GM12875 (cell line): Measurements from ENCODE around the gene HDAC10.
A peak's percentile ranks its signal among the peaks of the same experiment; 100 is the strongest.
"Not testable (repeated sequence)": the region's sequence is repeated elsewhere in the genome, so short reads cannot be mapped to it uniquely, and the experiment has no call there.

ENCODE experiments used
- H3K4me3 ChIP-seq: one replicate; pipeline ENCODE4 v1.5.1; 2011; ENCODE audit warnings: low read depth, low read length, control low read depth
- TF ChIP-seq, protein P1 (sequence below): IDR thresholded peaks from 2 replicates; pipeline ENCODE4 v1.5.1; 2011; ENCODE audit warnings: low read depth, mild to moderate bottlenecking, control low read depth, inconsistent platforms, low read length, moderate library complexity, borderline replicate concordance; ENCODE audit not compliant: insufficient read depth

The HDAC10 gene

DNA sequence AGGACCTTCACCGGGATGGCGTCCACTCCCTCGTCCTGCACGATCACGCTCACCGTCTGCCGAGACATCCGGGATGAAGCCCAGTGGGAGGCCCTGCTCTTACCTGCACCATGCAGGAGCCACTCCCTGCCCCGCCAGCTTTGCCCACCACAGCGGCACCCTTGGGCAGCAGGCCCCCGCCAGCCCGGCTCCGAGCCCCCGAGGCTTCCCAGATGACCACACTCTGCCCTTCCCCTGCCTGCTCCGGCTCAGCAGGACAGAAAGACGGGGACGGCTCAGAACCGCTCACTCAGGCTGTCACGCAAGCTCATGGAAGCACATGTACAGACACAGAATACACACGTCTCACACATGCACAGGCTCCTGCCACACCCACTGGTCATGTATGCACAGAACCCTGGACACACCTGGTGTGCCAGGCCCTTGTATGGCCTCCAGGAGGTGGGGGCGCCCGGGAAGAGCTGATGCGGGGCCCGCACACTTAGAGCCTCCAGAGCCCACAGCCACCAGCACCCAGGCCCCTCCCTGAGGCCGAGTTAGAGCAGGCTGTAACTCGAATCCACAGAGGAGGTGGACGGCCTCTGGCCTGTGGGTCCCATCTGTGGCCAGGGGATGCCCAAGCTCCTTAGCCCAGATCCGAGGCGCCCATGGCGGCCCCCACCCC lies 28.0 kb upstream of the HDAC10 start:
- H3K4me3 ChIP-seq = no peak overlapping the region
- TF ChIP-seq, protein P1, sequence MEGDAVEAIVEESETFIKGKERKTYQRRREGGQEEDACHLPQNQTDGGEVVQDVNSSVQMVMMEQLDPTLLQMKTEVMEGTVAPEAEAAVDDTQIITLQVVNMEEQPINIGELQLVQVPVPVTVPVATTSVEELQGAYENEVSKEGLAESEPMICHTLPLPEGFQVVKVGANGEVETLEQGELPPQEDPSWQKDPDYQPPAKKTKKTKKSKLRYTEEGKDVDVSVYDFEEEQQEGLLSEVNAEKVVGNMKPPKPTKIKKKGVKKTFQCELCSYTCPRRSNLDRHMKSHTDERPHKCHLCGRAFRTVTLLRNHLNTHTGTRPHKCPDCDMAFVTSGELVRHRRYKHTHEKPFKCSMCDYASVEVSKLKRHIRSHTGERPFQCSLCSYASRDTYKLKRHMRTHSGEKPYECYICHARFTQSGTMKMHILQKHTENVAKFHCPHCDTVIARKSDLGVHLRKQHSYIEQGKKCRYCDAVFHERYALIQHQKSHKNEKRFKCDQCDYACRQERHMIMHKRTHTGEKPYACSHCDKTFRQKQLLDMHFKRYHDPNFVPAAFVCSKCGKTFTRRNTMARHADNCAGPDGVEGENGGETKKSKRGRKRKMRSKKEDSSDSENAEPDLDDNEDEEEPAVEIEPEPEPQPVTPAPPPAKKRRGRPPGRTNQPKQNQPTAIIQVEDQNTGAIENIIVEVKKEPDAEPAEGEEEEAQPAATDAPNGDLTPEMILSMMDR = no peak

DNA sequence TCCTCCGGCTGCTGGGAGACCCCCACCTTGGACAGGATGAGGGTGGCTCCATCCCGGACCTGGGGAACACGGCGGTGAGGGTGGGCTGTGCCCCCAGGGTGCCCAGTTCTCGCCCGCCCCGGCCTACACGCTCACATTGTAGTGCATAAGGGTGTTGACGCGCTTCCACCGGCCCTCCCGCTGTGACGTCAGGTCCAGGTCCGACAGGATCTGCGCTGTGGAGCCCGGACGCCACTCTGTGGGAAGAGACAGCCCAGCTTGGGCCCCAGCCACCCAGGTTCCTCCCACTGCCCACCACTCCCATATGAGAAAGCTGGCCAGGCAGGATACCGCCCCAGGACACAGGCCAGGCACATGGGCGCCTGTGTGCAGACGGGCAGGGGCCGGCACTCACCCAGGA lies 27.4 kb upstream of the HDAC10 start:
- TF ChIP-seq, protein P1 = no peak
- no peak overlapping the region for H3K4me3 ChIP-seq

DNA sequence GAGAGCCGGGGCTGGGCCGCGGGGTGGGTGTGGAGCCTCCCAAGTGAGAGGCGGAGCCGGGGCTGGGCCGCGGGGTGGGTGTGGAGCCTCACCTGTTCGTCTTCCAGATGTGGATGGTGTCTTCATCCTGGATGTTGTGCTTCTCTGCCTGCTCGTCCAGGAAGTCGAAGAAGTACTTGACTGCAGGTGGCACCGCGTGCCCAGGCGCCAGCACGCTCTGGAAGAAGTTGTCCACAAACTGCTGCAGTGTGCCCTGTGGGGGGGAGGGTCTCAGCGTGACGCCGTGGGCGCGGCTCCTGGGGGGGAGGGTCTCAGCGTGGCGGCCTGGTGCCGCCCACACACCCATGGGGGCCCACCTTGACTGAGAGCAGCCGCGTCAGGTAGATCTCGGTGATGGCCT lies 26.7 kb upstream of the HDAC10 start:
- TF ChIP-seq, protein P1 = no peak
- no peak overlapping the region for H3K4me3 ChIP-seq

DNA sequence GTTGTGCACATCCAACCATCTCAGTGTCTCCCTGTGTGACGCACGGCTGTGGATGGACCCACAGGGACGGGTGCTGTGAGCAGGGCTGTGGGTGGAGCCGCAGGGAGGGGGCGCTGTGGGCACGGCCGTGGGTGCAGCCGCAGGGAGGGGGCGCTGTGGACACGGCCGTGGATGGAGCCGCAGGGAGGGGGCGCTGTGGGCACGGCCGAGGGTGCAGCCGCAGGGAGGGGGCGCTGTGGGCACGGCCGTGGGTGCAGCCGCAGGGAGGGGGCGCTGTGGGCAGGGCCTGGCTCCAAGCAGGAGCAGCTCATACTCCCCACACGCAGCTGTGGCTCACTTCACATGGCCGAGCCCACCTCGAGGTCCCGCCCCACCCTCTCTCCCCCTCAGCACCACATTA lies 25.1 kb upstream of the HDAC10 start:
- no peak overlapping the region for H3K4me3 ChIP-seq
- TF ChIP-seq, protein P1 = peak; percentile 93

DNA sequence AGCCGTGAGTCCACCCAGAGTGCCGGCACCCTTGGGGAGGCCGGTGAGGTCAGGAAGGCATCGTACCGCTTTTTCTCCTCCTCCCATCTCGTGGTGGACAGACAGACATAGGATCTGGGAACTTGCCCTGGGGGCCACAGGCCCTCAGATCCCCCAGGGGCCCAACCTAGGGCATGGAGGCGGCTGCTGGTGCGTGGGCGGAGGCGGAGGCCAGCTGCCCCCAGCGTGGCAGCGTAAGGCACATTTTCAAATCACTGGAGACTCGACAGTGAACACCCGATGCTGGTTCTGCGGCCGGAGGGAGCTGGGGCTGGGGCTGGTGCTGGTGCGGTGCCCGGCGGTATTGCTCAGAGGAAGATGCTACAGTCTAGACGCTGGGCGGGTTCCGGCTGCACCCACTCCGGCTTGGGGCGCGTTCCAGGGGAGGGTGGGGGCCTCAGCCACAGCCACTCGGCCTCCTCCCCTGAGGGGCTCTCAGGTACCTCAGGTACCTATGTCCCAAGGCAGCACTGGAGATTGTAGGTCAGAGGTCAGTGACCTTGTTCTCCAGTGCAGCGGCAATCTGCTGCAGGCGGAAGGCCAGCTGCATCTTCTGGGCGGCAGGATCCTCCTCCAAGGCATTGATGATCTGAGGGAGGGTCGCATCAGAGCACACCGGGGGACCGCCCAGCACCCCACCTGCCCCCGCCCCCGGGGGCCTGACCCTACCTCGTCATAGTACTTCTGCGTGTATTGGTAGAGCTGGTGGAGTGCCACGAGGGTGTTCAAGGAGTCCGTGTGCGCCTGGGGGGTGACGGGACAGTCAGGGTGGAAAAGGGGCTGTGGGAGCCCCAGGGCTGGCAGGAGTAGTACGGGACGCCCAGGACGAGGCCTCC lies 24.4 kb upstream of the HDAC10 start:
- TF ChIP-seq, protein P1 = no peak
- H3K4me3 ChIP-seq = no peak overlapping the region

DNA sequence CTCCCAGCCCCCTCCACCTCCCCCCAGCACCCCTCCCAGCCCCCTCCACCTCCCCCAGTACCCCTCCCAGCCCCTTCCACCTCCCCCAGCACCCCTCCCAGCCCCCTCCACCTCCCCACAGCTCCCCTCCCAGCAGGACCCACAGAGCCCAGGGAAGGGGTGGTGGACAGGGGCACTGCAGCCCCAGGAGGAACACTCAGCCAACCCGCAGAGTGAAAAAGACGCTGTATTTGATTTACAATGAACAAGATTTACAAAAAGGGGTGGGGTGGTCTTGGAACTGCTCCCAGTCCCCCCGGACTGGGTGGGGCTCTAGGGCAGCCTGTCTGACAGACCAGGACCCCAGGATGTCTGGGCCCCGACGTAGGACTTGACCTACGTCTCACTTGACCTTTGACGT lies 23.7 kb upstream of the HDAC10 start:
- no peak overlapping the region for H3K4me3 ChIP-seq
- TF ChIP-seq, protein P1 = no peak

DNA sequence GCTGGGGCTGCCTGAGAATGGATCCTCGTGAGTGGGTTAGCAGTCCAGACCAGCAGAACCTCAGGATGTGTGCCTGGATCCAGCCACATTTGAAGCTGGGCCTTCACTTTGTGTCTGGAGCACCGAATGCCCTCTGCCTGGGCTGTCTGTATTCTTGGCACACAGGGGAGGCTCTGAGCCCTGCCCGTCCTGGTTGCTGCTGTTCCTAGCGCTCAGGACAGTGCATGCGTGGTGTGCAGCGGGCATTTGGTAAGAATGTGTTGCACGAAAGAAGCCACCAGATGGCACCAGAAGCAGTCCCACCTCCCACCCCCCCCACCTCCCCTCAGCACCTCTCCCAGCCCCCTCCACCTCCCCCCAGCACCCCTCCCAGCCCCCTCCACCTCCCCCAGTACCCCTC lies 23.2 kb upstream of the HDAC10 start:
- no peak overlapping the region for H3K4me3 ChIP-seq
- TF ChIP-seq, protein P1 = peak; percentile 36; the same call in 1 of the 2 replicates

DNA sequence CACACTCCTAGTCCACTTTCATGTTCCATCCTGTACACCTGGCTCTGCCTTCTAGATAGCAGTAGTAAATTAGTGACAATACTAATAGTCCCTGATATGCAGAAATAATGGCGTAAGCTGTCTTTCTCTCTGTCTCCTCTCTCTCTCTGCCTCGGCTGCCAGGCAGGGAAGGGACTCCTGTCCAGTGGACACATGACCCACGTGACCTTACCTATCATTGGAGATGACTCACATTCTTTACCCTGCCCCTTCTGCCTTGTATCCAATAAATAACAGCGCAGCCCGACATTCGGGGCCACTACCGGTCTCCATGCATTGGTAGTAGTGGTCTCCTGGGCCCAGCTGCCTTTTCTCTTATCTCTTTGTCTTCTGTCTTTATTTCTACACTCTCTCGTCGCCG lies 22.7 kb upstream of the HDAC10 start:
- H3K4me3 ChIP-seq = not testable (repeated sequence)

DNA sequence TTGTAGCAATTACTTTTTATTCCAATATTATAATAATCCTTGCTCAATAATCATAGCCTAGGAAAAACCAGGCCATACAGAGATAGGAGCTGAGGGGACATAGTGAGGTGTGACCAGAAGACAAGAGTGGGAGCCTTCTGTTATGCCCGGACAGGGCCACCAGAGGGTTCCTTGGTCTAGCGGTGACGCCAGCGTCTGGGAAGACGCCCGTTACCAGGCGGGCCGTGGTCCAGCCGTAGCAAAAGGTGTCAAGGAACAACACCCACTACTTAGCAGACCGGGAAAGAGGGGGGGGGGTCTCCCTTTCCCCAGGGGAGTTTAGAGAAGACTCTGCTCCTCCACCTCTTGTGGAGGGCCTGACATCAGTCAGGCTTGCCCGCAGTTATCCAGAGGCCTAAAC lies 22.3 kb upstream of the HDAC10 start:
- not testable (repeated sequence) for H3K4me3 ChIP-seq
